HG03520 (cell line): Measurements from ENCODE around the gene SNRNP25.
"Not testable (repeated sequence)": the region's sequence is repeated elsewhere in the genome, so short reads cannot be mapped to it uniquely, and the experiment has no call there.

ENCODE experiments used
- ATAC-seq: cut with Tn5 transposase; IDR thresholded peaks from one replicate; pipeline ENCODE4 v1.9.1; 2021; ENCODE audit warnings: mild to moderate bottlenecking, moderate library complexity; ENCODE audit not compliant: unreplicated experiment

Gene SNRNP25

GRCh38 chr16:53346-54236, at the start of gene SNRNP25, which contains the start of gene POLR3K:
Gene SNRNP25, plus strand, starts transcription at chr16:53828. Its CDS starts 189 bp downstream, at chr16:54017.
Gene POLR3K, minus strand, starts transcription at chr16:53608. Its CDS starts 22 bp downstream, at chr16:53586.
- peak; percentile 90 for ATAC-seq

- no peak for ATAC-seq
Measured at GRCh38 chr16:9903-10665, 43.5 kb upstream of the SNRNP25 start.

- not testable (repeated sequence) for ATAC-seq
Measured at GRCh38 chr16:10772-11171, 42.9 kb upstream of the SNRNP25 start.

- ATAC-seq, result not testable (repeated sequence)
Measured at GRCh38 chr16:17062-17765, 36.4 kb upstream of the SNRNP25 start.

DNA sequence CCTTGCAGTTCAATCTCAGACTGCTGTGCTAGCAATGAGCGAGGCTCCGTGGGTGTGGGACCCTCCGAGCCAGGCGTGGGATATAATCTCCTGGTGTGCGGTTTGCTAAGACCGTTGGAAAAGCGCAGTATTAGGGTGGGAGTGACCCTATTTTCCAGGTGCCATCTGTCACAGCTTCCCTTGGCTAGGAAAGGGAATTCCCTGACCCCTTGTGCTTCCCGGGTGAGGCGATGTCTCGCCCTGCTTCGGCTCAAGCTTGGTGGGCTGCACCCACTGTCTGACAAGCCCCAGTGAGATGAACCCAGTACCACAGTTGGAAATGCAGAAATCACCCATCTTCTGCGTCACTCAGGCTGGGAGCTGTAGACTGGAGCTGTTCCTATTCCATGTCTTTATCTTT, 32.7 kb upstream of the SNRNP25 start:
- ATAC-seq, result not testable (repeated sequence)

DNA sequence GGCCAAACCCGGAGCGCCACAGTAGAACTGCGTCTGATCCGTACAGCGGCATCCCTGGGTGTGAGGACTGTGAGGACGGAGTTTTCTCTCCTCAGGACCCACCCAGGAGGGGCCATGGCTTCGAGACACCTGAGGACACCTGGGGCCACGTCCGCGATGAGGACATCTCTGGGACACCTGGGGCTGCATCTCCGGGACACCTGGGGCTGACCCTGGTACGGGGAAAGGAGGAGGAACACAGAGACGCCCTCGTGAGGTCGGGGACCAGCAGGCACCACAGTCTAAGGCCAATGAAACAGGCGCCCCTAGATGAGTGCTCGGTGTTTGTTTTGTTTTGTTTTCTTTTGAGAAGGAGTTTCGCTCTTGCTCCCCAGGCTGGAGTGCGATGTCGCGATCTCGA, 29.5 kb upstream of the SNRNP25 start:
- ATAC-seq, result not testable (repeated sequence)

DNA sequence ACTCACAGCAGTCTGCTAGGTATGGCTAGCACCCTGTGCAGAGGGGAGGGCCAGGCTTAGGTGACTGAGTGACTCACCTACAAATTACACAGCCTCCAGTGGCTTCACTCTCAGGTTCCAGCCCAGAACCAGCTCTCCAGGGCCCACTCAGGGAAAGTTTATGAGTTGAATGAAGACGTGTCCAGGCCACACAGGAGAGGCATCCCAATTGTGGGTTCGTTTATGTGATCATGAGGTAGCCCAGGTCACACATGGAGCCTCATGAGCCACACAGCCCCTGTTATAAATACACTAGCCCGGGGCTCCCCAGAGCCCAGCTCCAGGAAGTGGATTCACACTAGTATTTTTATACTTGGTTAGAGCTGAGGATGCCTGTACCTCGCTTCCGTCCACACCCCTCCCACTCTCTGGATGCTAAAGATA, 27.7 kb upstream of the SNRNP25 start:
- not testable (repeated sequence) for ATAC-seq

DNA sequence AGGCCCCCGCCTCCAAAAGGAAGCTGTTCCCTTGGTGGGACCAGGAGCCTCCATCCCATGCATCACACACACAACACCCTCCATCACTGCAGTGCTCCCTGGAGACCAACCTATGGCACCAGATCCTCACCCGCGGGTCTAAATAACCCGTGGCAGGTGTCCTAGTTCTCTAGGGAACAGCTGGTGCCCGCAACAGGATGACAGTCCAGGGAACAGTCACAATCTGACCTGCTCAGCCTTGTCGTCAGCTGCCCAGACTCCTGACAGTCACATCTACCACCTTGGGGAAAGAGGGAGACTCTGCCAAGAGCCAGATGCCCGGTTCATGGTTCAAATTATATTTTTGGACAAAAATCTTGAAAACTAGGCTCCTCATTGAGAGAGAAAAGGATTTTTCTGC, 23.0 kb upstream of the SNRNP25 start:
- ATAC-seq, result not testable (repeated sequence)

DNA sequence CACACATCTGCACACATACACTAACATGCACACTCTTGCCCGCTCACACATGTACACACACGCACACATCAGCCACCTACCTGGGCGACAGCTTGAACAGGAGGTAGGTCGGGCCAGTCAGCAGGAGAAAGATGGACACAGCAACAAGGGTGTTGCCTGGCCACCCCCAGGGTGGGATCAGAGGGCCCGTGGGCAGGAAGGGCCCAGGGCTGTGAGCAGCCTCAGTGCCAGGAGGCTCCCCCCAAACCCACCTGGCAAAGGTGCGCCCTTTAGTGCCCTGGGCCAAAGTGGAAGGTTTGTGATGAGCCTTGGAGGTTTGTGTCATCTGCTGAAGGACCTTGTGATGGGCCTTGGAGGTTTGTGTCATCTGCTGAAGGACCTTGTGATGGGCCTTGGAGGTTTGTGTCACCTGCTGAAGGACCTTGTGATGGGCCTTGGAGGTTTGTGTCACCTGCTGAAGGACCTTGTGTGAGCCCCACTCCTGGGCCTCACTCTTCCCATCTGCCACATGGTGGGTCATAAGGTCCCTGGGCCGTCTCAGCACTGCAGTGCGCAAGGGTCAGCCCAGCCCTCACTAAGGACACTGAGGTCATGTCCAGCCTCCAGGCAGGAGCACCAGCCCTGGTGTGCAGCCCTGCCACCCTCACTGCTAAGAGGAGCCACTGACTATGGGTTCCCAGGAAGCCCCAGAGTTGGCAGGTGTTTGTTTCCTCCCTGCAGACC, 20.3 kb upstream of the SNRNP25 start:
- ATAC-seq, result not testable (repeated sequence)

DNA sequence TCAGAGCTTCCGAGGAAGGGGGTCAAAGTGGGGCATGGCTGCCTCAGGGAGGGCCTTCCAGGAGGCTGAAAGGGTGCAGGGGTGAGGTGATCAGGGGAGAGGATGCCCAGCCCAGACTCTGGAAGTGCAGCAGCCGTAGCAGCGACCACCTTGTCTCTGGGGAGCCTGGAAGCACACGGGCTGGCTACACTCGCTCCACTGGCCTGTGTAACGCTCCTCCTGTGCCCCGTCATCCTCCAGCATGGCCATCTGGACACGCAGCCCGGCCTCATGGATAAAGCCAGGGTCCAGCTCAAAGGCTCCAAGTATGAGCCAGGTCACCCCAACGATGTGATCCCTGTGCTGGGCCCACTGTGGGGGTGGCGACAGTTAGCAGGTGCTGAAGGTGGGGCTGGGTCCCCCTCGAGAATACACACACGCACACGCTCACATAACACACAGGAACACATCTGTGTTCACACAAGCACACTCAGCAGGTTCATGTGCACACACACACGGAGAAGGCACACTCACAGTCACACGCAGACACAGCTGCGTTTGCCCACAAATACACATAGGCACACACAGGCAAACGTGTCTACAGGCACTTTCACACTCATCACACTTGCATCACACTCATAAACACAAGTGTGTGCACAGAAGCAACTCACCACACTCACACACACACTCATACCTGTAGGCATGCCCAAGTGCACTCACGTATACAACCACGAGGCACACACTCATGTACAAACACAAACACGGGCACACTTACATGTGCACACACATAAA, 19.6 kb upstream of the SNRNP25 start:
- no peak for ATAC-seq

- no peak for ATAC-seq
Measured at GRCh38 chr16:34648-34987, 19.0 kb upstream of the SNRNP25 start.

DNA sequence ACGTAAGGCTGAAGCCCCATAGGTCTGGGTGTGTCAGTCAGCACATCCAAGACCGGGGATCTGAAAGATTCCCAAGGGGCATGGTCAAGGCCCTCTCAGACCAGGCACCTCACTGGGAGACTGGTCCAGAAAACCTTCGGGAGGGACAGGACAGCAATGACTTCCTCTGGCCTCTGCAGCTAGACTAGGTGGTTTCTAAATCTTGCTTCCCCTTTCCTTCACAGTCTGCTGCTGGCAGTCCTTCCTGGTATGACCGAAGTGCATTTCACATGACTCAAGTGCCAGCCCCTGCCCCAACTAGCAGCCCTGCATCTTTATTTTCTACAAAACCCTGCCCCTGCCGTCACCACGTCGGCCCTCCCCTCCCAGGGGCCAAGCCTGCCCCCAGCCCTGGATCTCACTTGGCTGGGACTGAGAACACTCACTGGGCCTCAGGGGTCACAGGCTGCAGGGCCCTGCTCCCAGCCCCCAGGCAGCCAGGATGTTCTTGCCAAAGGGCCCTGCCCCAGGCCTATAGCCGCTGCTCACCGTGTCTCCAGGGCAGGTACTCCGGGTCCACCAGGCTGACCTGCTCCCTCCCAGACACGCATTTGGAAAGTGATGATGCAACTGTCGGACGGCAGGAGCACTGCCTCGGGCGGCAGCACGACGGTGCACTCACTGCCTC, 18.5 kb upstream of the SNRNP25 start:
- ATAC-seq, result no peak

DNA sequence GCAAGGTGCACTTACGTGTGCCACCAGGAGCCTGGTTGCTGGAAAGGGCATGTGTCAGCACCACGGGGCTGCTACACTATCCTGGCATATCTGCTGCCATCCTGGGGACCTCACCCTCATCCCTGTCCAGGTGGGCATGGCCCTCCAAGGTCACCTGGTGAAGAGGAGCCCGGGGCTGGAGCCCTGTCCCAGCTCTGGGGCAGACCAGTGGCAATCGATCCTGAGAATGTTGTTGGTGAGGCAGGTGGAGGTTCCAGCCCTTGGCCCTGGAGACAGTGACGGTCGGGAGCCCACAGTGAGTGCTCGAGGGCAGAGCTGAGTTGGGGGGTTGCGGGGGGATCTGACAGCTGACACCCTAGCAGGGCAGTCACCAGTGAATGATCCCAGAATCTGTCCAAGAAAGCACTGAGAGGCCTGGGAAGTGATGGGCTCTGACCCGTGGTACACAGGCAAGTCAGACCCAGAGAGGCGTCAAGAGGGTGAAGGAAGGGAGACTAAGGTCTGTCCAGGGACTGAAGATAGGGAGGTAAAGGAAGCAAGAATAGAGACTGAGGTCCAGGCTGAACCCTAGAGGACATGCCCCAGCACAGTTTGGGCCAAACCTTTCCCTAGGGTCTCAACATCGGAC, 17.8 kb upstream of the SNRNP25 start:
- ATAC-seq, result no peak

DNA sequence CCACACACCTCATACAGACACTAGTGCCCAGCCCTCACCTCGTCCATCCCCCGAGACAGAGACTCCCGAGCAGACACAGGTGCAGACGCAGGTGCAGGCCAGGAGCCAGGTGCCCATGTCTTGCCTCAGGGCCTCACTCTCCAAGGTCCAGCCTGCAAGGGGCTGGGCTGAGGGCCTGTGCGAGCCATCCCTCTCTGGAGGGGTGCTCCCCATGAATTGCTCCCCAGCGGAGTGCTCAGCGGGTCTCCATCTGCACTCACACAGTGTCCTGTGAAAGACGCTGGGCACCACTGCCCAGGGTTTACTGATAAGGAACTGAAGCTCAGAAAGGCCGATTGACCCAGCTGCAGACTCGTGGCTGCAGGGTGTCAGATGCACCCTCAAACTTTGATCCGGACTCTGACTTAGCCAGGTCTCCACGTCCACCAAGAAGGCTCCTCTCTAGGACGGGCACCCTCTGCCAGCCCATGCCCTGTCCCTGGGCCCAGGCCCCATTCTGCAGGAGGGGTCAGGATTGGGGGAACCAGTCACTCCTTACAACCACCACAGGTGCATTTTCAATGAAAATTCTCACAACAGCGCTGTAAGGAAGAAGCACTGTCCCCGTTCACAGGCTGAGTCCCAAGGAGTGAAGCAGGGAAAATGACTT, 17.2 kb upstream of the SNRNP25 start:
- ATAC-seq, result no peak

DNA sequence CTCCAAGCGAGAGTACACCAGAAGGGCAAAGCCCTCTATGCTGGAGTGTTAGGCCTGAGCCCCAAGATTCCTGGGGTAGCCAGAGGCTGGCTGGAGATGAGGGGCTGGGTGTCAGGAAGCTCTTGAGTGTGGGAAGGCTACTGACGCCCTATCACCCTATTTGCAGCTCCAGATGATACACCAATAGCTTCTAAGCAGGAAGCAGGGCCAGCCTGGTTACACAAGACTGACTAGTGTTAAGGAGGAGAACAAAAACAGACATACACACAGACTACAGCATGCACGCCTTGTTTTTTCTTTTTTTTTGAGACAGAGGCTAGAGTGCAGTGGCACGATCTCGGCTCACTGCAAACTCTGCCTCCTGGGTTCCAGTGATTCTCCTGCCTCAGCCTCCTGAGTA, 16.1 kb upstream of the SNRNP25 start:
- no peak for ATAC-seq

DNA sequence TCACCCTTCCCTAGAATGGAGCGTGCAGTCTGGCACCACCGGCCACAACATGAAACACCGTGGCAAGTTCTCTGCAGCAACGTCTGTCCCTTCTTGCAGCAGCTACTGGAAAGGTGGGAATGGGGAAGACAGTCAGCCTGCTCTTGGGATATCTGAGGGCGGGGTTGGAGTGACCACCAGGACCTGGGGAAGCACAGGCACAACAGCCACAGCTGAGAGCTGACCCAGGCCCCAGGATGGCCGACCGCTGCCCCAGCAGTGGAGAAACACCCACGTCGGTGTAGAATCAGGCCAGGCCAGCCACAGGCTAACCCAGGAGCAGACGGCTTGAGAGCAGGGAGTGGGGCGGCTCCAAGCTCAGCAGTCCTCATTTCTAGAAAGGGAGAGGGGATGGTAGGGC, 15.4 kb upstream of the SNRNP25 start:
- ATAC-seq, result not testable (repeated sequence)

DNA sequence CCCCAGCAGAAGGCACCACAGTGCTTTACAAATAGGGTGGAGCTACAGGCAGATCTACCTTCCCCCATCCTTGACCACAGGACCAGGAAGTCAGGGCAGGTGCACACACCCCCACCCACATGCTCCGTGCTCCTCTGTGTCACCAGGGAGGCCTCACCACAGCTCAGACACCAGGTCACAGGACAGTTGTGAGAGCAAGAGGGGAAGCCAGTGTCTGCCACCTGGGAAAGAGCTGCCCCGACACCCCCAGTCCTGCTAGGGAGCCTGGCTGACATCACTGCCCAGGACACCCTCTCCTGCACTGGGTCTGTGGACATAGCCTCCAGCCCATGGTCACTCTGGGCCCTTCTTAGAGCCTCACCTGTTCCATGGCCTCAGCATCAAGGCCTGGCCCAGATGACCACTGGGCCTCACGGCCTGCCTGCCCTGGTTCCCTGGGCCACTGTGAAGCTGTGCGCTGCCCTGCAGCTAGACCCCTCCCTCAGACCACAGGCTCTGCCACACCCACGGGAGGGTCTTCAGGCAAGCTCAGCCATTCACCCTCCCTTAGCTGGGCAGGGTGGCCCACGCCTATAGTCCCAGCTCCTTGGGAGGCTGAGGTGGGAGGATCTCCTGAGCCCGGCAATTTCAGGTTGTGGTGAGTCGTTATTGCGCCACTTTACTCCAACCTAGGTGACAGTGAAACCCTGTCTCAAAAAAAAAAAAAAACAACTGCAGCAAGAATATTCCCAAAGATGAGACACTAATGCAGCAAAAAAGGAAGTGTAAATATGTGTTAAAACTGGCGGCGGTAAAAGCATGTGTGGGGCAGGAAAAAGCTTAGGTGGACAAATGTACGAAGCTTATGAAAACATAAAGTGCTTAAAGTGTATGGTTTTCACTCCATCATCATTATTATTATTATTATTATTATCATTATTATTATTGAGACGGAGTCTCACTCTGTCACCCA, 14.4 kb upstream of the SNRNP25 start:
- no peak for ATAC-seq
